HG03460 (cell line): Measurements from ENCODE around the gene HP1BP3.

Source experiments
- ATAC-seq: cut with Tn5 transposase; IDR thresholded peaks from one replicate; pipeline ENCODE4 v1.9.1; 2021; ENCODE audit not compliant: unreplicated experiment

HP1BP3 gene

GRCh38 chr1:20771780-20772179 lies 15.3 kb downstream of the HP1BP3 start:
- no peak for ATAC-seq

GRCh38 chr1:20770314-20771087 lies 16.6 kb downstream of the HP1BP3 start:
- ATAC-seq, result no peak

GRCh38 chr1:20767271-20767670 lies 19.8 kb downstream of the HP1BP3 start:
- ATAC-seq, result no peak

GRCh38 chr1:20763417-20763816 lies 23.7 kb downstream of the HP1BP3 start:
- ATAC-seq, result no peak

DNA sequence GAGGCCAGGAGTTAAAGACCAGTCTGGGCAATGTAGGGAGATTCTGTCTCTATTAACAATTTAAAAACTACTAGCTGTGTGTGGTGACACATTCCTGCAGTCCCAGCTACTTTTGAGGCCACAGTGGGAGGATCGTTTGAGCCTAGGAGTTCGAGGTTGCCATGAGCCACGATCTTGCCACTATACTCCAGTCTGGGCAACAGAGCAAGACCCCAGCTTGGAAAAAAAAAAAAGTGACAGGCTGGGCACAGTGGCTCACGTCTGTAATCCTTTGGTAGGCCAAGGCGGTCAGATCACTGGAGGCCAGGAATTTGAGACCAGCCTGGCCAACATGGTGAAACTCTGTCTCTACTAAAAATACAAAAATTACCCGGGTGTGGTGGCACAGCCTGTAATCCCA lies 26.8 kb downstream of the HP1BP3 start:
- no peak for ATAC-seq

GRCh38 chr1:20753589-20753988 lies 33.5 kb downstream of the HP1BP3 start:
- ATAC-seq, result no peak

GRCh38 chr1:20751462-20751990 lies 35.6 kb downstream of the HP1BP3 start:
- ATAC-seq, result no peak

- no peak for ATAC-seq
Observed at GRCh38 chr1:20742671-20743070, 44.4 kb downstream of the HP1BP3 start.

GRCh38 chr1:20740781-20741180 lies 46.3 kb downstream of the HP1BP3 start:
- ATAC-seq, result no peak

- ATAC-seq, result no peak
Observed at GRCh38 chr1:20739225-20739624, 47.9 kb downstream of the HP1BP3 start.

GRCh38 chr1:20735581-20736111 lies 51.5 kb downstream of the HP1BP3 start:
- no peak for ATAC-seq

- peak; percentile 5 for ATAC-seq
Observed at GRCh38 chr1:20733360-20733975, 53.6 kb downstream of the HP1BP3 start.

DNA sequence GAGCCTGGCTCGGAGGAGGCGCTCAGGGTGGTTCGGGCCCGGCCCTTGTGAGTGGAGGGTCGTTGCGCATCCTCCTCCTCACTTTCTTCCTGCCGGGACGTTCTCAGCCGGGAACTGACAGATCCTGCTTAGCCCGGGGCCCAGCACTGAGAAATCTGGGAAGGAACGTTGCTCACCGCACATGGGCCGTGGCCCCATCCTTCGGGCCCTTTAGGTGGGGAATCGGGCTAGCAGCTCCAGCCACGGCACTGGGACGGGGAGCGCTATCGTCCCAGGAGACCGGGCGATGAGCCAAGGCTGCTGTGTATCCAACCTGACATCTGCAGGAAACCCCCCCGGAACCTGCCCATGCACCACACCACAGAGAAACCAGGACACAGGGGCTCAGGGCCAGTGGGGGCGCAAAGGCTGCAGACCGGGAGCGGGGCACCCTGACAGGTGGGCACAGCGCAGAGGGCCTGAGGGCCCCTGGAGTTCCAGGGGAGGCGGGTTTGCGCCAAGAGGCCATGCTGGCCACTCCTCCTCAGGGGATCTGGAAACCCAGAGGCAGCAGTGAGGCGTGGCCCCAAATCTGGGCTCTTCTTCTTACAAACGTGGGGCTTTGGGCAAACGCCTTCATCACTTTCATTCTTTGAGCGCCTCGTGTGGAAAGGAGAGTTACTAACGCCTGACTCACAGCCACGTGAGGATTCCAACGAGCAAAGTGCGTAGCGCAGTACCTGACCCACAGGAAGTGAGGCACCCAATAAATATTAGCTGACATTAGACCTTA lies 54.3 kb downstream of the HP1BP3 start, which contains the start of gene SH2D5:
SH2D5 (minus strand) TSS at position 116 of the 772 bp plus-strand sequence. CDS start 4,659 bp downstream, outside the sequence.
- peak; percentile 44 for ATAC-seq

DNA sequence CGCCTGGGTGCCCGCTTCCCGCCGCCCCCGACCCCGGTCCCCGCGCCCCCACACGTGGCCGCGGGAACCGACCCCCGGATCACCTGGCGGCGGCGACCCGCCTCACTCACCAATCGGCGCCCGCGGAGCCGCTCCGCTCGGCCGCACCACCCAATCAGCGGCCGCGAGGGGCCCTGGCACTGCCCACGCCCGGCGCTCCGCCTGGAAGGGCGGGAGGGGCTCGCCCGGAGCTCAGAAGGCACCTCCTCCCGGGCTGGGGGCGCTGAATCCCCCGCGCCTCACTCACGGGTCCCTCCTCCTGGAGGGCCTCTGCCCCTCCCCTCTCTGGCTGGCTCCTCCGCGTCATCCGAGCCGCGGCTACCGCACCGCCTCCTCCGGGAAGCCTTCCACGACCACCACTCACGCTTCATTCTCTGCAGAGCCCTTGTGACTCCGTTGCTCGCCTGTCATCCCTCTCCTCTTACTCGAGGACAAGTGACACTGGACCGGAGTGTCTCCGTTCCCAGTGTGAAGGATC lies 55.0 kb downstream of the HP1BP3 start:
- peak; percentile 54 for ATAC-seq

DNA sequence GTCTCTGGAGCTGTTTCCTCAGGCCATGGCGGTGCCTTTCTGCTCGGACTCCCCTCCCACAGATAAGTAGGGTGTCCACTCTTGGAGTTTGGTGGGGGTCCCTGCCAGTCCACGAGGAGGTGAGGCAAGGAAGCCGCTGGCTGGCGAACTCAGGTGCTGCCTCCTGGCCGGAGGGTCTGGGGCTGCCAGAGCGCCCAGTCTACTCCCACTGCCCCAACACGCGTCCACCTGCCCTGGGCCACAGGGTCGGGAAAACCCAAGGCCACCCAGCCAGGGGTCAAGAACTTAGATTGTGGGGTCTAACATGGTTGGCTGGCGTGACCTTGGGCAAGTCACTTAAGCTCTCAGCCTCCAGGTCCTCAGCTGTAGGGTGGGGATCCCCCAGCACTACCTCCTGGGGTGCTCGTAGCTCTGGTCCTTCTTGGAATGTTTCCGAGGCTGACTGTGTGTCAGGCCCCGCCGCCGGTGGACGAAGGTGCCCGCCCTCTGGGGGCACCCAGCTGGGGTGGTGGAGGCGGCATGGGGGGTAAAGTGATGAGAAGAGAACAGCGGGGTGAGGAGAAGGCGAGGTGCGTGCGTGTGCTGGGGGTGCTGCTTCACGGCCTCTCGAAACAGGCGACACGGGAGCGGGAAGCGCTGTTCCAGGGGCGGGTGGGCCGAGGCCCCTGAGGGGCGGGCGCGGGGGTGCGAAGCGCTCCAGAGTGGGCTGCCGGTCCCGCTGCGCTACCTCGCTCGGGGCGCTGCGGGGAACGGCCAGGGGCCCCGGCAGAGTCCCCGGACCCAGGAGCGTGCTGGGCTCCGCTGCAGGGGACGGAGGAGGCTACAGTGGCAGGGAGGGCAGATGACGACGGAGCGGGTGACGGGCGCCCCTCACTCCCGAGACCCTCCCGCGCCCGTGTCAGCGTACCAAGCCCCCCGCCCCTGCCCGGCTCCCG lies 55.8 kb downstream of the HP1BP3 start:
- ATAC-seq, result no peak

- ATAC-seq, result no peak
Observed at GRCh38 chr1:20730690-20731056, 56.4 kb downstream of the HP1BP3 start.

DNA sequence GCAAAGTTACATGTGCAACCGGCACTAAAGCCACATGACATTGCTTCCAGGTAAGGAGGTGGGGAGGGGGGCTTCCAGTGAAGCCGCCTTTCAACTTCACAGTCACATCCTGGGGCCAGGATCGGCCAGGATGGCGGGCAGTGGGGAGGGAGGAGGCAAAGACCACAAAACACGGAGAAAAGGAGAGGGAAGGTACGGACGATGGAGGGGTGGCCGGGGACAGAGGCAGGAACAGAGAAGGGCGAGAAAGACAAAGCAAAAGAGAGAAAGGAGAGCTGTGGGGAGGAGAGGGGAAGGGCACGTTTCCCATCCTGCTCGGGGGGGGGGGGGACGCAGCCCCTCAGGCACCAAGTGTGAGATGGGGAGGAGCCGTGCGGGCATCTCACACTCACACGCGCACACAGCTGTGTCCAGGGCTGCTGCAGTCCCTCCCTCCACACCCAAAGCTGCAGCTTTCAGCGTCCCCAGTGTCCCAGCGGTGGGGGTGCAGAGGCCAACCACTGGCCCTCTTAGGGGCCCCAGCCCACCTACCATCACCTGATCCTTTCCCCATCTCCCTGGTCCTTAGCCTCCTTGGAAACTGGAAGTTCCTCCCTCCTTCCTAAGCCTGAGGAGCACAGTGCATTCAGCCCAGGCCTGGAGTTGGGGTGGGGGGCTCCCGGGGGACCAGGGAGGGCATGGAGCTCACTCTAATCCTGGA lies 57.0 kb downstream of the HP1BP3 start:
- no peak for ATAC-seq

DNA sequence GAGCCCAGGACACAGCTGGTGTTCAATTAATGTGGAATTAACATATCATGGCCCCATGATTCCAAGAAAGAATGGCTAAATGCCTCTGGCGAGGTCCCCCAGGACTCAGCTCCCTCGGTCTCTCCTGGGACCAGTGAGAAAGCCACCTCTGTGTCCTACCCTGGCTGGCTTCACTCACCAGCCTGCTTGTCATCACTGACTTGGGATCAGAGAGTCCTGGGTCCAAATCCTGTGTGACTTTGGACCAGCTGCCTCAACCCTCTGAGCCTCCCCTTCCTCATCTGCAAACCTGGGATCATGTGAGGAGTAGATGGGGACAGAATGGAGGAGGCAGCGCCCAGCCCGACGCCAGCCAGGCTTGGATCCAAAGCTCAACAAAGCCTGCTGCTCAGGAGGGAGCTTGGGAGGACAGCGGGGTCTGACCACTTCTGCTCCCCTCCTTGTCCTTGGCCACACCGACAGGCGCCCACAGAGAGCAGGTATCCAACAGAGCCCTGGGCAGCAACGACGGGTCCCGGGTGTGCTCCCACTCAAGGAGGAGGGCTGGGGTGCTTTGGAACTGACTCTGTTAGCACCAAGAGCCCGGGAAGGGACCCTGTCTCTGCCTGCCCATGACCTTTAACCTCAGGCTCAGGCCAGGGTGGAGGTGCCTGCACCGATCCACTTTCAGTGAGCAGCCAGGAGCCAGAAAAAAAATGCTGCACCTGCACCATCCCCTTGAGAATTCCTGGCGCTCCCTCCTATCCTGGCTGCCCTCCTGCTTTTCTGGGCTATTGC lies 57.8 kb downstream of the HP1BP3 start:
- no peak for ATAC-seq
